Inflammatory macrophage treated with lipopolysaccharide for 4 hours (primary cell): ENCODE results near the gene PRSS23.
A peak's percentile ranks its signal among the peaks of the same experiment; 100 is the strongest.

Source experiments
- DNase-seq: peaks from one replicate; pipeline ENCODE4 v3.0.0-alpha.2; 2020

PRSS23 gene

GRCh38 chr11:86790867-86791849 lies 9.2 kb upstream of the PRSS23 start:
- DNase-seq: no peak

DNA sequence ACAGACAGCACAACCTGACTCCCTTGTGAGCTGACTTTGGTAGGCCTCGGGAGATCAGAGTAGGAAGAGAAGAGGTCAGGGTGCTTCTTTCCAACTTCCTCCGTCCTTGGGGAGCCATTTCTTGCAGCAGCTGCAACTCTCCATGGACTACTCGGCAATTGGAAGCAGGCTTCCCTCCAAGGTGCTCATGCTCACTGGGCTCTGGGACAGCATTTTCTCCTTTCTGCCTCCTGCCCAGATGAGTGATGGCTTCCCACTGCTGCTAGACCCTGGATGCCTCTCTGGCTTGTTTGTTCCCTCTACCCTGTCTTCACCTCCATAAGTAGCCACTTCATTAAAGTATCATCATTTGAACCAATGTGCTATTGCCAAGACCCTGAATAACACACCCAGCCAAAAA lies 8.2 kb upstream of the PRSS23 start:
- no peak for DNase-seq

- no peak for DNase-seq
Observed at GRCh38 chr11:86793307-86793706, 7.0 kb upstream of the PRSS23 start.

DNA sequence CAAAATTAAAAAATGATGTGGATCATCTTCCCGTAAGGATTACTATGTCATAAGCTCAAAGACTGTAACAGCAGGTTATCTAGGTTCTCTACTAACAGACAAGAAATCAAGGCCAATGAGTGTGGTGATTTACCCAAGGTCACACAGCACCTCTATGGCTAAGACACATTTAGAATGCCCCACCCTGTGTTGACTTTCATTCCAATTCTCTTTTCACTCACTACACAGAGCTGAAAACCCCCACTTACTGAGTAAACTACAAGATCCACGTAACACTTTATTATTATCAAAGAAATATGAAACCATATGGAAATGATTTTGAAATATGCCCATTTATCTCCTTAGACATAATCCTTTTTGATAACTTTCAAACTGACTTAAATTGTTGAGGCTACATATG lies 4.8 kb upstream of the PRSS23 start:
- no peak for DNase-seq

GRCh38 chr11:86795949-86796348 lies 4.4 kb upstream of the PRSS23 start:
- DNase-seq: no peak

GRCh38 chr11:86797133-86797532 lies 3.2 kb upstream of the PRSS23 start:
- no peak for DNase-seq

- no peak for DNase-seq
Observed at GRCh38 chr11:86798988-86799387, 1.4 kb upstream of the PRSS23 start.

- no peak for DNase-seq
Observed at GRCh38 chr11:86799680-86800075, 664 bp upstream of the PRSS23 start.

DNA sequence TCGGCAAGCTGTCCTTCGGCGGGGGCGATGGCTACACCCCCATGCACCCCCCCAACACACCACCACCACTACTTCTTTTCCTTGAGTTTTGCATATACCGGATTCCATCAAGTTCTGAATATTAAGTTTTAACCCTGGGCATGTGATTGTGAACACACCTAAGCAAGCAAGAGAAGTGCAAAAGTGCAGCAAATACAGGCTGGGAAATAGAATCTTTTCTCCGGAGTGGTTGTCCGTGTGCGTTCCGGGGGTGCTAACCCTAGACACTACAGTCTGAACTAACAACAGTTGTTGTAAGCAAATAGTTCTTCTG lies 574 bp downstream of the PRSS23 start:
- no peak for DNase-seq

DNA sequence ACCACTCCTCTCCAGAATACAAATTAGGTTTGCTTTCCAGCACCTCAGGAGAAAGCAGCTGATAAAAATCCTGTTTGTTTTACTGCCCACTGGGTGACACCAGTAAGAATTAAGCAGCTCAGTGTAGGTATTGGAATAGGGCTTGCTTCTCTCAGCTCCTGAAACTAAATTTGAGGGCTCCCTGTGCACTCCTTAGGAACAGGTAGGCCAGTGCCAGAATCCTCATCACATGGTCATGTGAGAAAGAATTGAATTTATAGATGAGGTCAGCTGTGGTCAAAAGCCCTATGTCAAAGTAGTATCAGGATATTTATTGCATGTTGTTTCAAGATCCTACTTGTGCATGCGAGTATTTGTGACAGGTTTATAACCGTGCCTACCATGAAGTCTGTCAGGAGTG lies 1.0 kb downstream of the PRSS23 start:
- no peak for DNase-seq

DNA sequence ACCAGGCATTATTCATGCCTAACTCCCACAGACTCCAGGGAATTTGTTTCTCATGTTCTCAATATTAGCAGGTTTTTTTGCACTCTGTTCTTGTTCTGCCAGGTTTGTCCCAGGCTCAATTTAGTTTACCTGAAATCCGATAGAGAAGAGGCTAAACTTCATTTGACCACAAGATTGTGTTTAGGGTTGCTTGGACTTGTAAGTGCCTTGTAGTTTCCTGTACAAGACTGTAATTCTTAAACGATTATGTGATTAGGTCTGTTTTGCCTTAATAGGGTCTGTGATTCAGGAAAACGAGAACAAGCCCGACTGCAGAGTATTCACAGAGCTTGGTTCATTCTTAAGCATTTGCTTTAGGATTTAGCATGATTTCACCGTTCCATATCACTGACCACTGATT lies 1.8 kb downstream of the PRSS23 start:
- DNase-seq: no peak

DNA sequence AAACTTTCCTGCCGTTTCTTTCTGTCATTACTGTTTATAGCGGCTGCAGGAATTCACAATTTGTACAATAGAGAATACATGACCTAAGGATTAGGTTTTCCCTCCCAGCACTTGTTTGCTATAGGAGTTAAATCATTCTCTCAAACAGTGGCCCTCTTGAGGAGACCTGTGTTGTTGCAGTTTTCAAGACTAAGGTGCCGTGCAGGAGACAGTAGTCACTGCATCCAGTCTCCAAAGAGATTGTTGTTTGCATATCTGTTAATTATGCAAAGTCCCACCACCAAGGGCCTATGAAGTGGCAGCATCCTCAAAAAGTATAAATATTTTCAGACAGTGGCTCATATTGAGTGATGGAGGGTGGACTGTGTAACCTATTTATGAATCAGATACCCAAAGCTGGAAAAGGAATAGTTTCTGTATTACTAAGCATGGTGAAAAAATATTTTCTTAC lies 2.3 kb downstream of the PRSS23 start:
- peak; percentile 12 for DNase-seq

- no peak for DNase-seq
Observed at GRCh38 chr11:86803136-86804045, 3.0 kb downstream of the PRSS23 start.

GRCh38 chr11:86804951-86805350 lies 4.6 kb downstream of the PRSS23 start:
- DNase-seq: no peak

DNA sequence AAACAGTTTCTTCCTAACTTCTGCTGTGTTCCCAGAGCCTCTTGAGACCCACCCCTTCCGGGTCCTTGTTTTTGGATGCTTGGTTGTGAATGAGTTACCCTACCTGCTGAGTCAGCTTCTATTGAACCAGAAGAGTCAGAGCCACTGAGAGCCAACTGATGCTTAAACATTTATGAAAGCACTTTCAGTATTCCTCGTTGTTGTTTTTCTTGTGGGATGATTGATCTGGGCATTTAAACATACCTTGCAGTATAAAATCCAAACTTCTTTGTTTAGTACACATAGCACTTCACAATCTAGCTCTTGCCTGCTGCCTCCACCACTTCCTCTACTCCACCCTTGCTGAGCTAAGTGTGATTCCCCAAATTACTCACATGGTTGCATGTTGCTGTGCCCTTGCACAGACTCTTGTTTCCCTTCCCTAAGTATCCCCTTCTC lies 5.5 kb downstream of the PRSS23 start:
- DNase-seq: peak; percentile 86

DNA sequence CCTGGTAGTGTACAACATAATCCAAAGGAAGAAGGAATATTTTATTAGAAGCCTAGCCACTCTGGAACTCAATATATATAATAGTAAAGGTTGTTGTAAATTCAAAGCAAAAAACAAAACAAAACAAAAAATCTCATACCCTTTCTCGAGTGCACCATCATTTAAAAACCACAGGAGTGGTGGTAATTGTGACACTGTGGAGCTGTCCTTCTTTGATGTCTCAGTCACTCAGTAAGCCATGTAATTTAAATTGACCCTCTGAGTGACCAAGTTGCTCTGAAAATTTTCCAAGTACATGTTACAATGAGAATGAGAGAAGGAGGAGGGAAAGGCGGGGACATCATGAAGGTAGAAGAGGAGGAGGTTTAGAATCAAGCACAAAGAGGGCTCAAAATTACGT lies 6.6 kb downstream of the PRSS23 start:
- DNase-seq: no peak

DNA sequence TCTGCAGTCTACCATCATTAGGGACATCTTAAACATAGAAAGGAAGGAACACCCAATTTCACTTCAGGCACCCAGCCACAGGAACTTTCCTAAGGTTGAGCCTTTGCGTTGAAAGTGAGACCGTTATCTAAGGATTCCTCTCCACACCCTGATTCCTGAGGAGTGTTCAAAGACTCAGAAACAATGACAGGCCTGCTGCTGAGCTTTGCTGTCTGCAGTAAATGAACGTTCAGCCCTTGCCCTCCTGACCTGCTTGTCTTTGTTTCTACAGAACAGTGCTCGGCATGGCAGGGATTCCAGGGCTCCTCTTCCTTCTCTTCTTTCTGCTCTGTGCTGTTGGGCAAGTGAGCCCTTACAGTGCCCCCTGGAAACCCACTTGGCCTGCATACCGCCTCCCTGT lies 7.0 kb downstream of the PRSS23 start:
- DNase-seq: no peak

GRCh38 chr11:86809561-86809960 lies 9.2 kb downstream of the PRSS23 start:
- no peak for DNase-seq

DNA sequence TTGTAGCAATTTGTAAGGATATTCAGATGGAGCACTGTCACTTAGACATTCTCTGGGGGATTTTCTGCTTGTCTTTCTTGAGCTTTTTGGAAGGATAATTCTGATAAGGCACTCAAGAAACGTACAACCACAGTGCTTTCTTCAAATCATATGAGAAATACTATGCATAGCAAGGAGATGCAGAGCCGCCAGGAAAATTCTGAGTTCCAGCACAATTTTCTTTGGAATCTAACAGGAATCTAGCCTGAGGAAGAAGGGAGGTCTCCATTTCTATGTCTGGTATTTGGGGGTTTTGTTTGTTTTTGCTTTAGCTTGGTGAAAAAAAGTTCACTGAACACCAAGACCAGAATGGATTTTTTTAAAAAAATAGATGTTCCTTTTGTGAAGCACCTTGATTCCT lies 9.9 kb downstream of the PRSS23 start:
- DNase-seq: no peak

- no peak for DNase-seq
Observed at GRCh38 chr11:86811637-86812321, 11.4 kb downstream of the PRSS23 start.

DNA sequence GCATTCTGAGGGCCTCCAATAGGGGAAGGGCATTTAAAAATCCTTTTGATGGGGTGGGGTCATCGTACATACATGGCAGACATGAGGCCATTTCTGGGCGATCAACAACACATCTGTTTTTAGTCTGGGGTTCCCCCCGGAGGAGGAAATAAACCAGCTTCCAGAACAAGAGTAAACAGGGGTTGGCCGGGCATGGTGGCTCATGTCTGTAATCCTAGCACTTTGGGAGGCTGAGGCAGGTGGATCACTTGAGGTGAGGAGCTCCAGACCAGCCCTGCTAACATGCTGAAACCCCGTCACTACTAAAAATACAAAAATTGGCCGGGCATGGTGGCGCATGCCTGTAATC lies 12.0 kb downstream of the PRSS23 start:
- no peak for DNase-seq

- DNase-seq: no peak
Observed at GRCh38 chr11:86812981-86813380, 12.6 kb downstream of the PRSS23 start.

GRCh38 chr11:86814775-86815174 lies 14.4 kb downstream of the PRSS23 start:
- DNase-seq: no peak
